Brain microvascular endothelial cell (primary cell): ENCODE measurements around the gene ACACB.

Experiments
- DNase-seq: peaks from one replicate; pipeline ENCODE4 v3.0.0-alpha.2; 2020
- H3K27ac ChIP-seq: fragments of 250-450 bp; sonication (Bioruptor Pico); 2 replicates; pipeline ENCODE4 v1.5.1; 2020; ENCODE audit warnings: mild to moderate bottlenecking, moderate library complexity
- H3K27me3 ChIP-seq: fragments of 250-450 bp; sonication (Bioruptor Pico); replicated peaks from 2 replicates; pipeline ENCODE4 v1.5.1; 2020; ENCODE audit warnings: mild to moderate bottlenecking
- H3K36me3 ChIP-seq: fragments of 250-450 bp; sonication (Bioruptor Pico); replicated peaks from 2 replicates; pipeline ENCODE4 v1.5.1; 2020; ENCODE audit warnings: mild to moderate bottlenecking
- H3K4me3 ChIP-seq: 2 replicates; pipeline ENCODE4 v1.5.1; 2011; ENCODE audit warnings: low read depth, mild to moderate bottlenecking, control low read depth, low read length, moderate library complexity
- in situ Hi-C: cut with HindIII; loops from 2 replicates; pipeline ENCODE4 v1.10.0; 2017; ENCODE audit warnings: low sequenced_read_pairs, low pct_ligation_motif_present
- TF ChIP-seq, protein P1 (sequence below): IDR thresholded peaks from 2 replicates; pipeline ENCODE4 v1.5.1; 2011; ENCODE audit warnings: low read depth, mild to moderate bottlenecking, moderate library complexity, low read length, control low read depth, inconsistent platforms; ENCODE audit errors: missing control alignments

Gene ACACB

DNA sequence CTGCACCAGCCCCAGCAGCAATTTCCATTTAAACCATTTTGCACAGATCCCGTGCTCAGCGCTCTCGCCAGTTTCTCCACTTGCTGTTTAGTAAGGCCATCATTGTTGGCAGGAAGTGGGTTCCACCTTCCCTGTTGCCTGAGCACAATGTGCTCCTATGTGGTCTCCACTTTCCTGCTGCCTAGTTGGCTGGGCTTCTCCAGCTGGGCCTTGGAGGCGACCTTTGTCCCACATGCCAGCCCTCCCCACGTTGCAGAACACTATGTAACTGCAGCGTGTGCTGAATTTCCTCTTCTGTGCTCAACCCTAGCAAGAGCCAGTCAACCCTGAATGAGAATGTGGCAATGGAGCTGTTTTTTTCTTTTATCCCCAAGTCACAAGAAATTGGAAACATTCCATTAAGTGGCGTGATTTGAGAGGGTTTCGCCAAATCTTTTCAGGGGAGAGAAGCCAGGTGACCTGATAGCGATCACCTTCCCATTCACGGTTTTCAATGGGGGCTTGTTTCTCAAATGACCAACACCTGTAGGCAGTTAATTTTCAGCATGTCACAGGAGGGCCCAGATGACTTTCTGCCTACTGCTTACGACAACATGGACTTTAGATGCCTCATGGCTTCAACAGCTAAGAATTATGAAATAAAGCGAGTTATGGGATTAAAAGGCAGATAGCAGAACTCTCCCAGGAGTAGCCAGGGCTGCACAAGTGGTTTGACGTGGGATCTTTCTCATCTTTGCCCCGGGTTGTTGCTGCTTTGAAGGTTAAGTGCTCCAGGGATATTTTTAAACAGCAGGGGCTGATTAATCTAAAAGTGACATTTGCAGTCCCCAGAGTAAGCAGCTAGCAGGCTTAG, at the start of gene ACACB:
Gene ACACB (plus strand): TSS at position 830 of the 853 bp plus-strand sequence. CDS start 22,819 bp downstream, outside the sequence.
- TF ChIP-seq, protein P1, sequence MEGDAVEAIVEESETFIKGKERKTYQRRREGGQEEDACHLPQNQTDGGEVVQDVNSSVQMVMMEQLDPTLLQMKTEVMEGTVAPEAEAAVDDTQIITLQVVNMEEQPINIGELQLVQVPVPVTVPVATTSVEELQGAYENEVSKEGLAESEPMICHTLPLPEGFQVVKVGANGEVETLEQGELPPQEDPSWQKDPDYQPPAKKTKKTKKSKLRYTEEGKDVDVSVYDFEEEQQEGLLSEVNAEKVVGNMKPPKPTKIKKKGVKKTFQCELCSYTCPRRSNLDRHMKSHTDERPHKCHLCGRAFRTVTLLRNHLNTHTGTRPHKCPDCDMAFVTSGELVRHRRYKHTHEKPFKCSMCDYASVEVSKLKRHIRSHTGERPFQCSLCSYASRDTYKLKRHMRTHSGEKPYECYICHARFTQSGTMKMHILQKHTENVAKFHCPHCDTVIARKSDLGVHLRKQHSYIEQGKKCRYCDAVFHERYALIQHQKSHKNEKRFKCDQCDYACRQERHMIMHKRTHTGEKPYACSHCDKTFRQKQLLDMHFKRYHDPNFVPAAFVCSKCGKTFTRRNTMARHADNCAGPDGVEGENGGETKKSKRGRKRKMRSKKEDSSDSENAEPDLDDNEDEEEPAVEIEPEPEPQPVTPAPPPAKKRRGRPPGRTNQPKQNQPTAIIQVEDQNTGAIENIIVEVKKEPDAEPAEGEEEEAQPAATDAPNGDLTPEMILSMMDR, result no peak
- DNase-seq, result no peak
- H3K27ac ChIP-seq, result no peak within 1 kb of the TSS
- in situ Hi-C loops, result no loop called here
- H3K4me3 ChIP-seq, result no peak within 1 kb of the TSS
- H3K36me3 ChIP-seq, result no peaks in the 10 kb centered on the region
- H3K27me3 ChIP-seq, result no peaks in the 10 kb centered on the region

DNA sequence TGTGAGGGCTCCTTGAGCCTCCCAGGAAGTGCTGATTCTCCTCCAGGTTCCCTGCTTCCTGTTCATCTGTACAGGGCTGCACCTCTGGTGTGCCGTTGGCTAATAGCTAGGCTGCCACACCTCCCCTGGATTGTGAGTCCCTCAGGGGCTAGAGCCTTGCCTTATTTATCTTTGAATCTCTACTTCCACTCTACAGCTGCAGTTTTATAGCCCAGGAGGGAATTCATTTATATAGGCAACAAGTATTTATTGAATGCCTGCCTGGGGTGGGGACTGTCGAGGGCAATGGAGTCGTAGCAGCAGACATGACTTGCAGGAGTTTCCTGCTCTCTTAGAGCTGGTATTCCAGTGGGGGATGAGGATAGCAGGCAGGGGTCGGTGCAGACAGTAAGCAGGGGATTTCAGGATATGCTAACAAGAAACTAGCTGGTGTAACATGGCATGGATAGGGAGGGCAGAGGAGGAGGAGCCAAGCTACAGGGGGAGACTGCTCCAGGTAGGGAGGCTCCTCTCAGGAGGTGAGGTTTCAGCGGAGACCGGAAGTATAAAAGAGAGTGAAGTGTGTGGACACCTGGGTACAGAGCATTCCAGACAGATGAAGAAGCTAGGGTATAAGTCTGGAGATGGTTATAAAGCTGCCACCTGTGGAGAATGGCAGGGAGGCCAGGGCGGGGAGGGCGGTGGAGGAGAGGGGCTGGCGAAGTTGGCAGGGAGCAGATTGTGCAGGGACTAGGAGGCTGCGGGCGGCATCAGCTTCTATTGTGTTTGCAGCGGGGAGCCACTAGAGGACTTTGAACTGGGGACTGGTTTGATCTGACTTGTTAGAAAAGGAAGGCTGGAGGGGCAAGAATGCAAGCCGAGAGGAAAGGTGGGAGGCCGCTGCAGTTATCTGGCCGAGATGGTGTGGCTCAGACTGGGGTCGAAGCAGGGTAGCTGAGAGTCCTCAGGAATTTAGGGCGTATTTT, 46.8 kb upstream of the ACACB start:
- no peaks in the 10 kb centered on the region for H3K27me3 ChIP-seq
- H3K4me3 ChIP-seq, result no peak overlapping the region
- peaks cover 9% of the 10 kb centered on the region for H3K36me3 ChIP-seq
- no peak overlapping the region for H3K27ac ChIP-seq
- TF ChIP-seq, protein P1, result no peak
- no peak for DNase-seq
- in situ Hi-C loops, result no loop called here

DNA sequence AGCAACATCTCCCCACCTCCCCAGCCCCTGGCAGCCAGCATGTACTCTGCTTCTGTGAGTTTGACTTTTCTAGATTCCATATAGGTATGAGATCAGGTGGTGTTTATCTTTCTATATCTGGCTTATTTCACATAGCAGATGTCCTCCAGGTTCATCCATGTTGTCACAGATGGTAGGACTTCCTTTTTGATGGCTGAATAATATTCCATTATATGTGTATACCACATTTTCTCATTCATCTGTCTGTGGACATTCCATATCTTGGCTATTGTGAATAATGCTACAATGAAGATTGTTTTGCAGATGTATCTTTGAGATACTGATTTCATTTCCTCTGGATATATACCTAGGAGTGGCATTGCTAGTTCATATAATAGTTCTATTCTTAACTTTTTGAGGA, 41.5 kb upstream of the ACACB start:
- in situ Hi-C loops, result no loop called here
- DNase-seq, result no peak
- no peaks in the 10 kb centered on the region for H3K27me3 ChIP-seq
- H3K36me3 ChIP-seq, result peaks cover 14% of the 10 kb centered on the region
- TF ChIP-seq, protein P1, result no peak
- H3K4me3 ChIP-seq, result no peak overlapping the region
- H3K27ac ChIP-seq, result no peak overlapping the region

DNA sequence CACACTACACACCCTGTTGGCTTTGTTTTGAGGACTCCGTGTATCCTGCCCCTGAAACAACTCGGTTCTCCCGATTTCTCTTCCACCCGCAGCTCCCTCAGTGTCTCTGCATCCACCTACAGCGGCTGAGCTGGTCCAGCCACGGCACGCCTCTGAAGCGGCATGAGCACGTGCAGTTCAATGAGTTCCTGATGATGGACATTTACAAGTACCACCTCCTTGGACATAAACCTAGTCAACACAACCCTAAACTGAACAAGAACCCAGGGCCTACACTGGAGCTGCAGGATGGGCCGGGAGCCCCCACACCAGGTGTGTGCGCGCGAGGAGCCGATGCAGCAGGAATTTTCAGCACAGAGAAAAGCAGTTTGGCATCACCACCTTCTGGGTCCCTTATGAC, 33.6 kb upstream of the ACACB start:
- peaks cover 14% of the 10 kb centered on the region for H3K36me3 ChIP-seq
- H3K27ac ChIP-seq, result no peak overlapping the region
- TF ChIP-seq, protein P1, result no peak
- no peak for DNase-seq
- in situ Hi-C loops, result no loop called here
- no peaks in the 10 kb centered on the region for H3K27me3 ChIP-seq
- H3K4me3 ChIP-seq, result no peak overlapping the region

DNA sequence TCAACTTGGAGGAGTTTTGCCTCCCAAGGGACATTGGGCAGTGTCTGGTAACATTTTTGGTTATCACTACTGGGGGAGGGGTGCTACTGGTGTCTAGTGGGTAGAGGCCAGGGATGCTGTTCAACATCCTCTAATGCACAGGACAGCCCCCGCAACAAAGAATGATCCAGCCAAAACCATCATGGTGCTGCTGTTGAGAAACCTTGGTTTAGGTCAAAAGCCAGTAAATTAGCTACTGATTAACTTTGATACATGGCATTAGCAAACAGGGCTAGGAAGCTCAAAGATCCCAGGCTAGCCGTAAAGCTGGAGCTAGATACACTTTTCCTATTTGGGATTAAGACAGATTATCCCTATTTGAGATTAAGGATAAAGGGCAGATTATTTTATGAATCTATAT, 32.0 kb upstream of the ACACB start:
- in situ Hi-C loops, result no loop called here
- TF ChIP-seq, protein P1, result no peak

More for the DNA sequence above, 32.0 kb upstream of the ACACB start:
- Histone ChIP-seq H3K27ac (no peak overlapping the region), H3K27me3 (no peaks in the 10 kb centered on the region), H3K4me3 (no peak overlapping the region), H3K36me3 (peaks cover 14% of the 10 kb centered on the region)
- DNase-seq, result no peak
